GM18867 (cell line): Measurements from ENCODE around the gene CPSF3.
"Not testable (repeated sequence)": the region's sequence is repeated elsewhere in the genome, so short reads cannot be mapped to it uniquely, and the experiment has no call there.

Source experiments
- ATAC-seq: cut with Tn5 transposase; IDR thresholded peaks from one replicate; pipeline ENCODE4 v1.9.1; 2021; ENCODE audit warnings: mild to moderate bottlenecking, moderate library complexity; ENCODE audit not compliant: unreplicated experiment

CPSF3 gene

DNA sequence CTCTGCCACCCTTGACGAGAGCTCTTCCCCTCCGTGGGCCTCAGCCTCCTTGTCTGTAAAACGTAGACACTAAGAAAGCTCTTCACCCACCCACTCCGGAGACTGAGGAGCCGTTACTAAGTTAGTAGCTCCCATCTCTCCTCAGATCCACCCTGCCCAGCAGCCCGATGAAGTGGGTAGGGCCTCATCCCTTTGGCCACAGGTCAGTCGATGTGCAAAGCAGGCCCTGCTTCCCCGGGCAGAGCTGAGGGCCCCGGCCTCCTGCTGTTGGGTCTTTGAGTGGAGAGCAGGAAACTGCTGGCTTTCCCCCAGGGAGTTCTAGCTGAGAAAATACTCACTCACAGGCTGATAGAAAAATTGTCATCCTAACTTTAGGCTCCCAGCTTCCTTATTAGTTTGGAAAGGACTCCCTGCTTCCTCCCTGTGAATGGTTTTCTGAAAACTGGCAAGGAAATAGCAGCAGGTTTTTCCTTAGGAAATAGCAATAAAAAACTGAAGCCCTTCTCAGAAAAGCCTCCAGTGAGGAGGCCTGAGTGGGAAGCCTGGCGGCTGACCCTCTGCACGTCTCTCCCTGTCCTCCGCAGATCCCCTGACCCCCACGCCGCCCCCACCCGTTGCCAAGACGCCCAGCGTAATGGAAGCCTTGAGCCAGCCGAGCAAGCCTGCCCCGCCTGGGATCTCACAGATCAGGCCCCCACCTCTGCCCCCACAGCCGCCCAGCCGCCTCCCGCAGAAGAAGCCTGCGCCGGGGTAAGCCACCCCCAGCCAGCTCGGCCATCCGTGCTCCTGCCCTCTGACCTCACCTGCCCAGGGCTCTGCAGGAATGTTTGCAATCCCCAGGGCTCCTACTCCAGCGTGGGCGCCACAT, 30.3 kb upstream of the CPSF3 start:
- ATAC-seq: no peak

DNA sequence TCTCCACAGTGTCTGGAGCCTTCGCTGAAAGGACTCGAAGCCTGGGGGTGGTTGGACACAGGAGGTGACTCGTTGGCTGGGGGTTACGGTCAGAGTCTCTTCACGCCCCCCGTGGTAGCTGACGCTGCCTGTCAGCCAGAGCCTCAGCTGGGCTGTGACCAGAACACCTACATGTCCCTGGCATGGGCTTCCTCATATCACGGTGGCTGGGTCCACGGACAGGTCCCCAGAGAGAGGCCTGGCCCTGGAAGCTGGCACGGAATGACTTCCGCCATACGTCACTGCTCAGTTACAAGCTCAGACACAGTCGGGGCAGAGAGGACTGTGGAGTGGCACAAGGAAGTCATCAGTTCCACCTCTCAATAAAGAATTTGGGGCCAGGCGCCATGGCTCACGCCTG, 28.6 kb upstream of the CPSF3 start:
- ATAC-seq: no peak

- no peak for ATAC-seq
Measured at GRCh38 chr2:9397201-9397600, 26.3 kb upstream of the CPSF3 start.

DNA sequence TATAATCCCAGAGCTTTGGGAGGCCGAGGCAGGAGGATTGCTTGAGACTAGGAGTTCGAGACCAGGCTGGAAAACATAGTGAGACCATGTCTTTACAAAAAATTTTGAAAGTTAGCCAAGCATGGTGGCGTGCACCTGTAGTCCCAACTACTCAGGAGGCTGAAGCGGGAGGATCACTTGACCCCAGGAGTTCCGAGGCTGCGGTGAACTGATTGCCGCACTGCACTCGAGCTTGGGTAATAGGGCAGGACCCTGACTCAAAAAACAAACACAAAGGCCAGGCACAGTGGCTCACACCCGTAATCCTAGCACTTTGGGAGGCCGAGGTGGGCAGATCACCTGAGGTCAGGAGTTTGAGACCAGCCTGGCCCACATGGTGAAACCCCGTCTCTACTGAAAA, 25.2 kb upstream of the CPSF3 start:
- ATAC-seq: not testable (repeated sequence)

GRCh38 chr2:9398881-9399780, 24.3 kb upstream of the CPSF3 start:
- no peak for ATAC-seq

- no peak for ATAC-seq
Measured at GRCh38 chr2:9400268-9401058, 23.0 kb upstream of the CPSF3 start.

- no peak for ATAC-seq
Measured at GRCh38 chr2:9401059-9401547, 22.4 kb upstream of the CPSF3 start.

GRCh38 chr2:9401646-9402371, 21.6 kb upstream of the CPSF3 start:
- ATAC-seq: no peak

- ATAC-seq: no peak
Measured at GRCh38 chr2:9403924-9404323, 19.5 kb upstream of the CPSF3 start.

- ATAC-seq: no peak
Measured at GRCh38 chr2:9404451-9404850, 19.0 kb upstream of the CPSF3 start.

GRCh38 chr2:9405636-9406035, 17.8 kb upstream of the CPSF3 start:
- ATAC-seq: no peak

DNA sequence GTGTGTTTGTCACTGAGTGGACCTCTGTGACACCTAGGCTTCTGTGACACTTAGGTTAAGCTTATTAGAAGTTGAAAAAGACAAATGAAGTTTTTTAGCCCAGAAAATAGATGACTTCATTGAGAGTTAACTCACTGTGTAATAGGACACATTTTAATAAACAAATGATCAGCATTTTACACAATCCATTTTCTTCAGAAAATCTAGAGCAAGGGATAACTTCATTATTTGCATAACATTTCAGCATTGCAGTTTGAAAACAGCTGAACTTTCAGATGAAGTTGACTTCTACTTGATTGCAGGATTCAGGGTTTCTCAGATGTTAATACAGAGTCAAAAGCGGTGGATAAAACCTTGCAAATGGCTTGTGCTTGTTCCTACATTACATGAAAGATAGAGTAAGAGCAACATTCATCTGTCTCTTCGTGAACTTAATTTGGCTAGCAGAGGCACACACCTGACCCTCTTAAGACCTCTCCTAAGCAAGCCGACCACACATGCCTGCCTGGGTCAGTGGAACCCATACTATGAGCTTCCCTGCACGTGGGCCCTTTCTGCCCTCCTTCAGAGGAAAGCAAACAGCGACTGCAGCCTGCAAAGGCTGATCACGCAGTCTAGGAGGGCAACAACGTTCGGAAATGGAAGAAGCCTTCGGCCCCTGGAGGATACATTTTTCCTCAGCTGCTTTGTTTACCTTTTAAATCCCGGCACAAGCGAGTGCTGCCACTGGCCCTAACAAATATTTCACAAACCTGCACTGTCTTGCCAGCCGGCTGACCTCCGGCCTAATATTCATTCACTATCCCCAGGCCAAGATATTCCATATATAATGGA, 16.7 kb upstream of the CPSF3 start:
- no peak for ATAC-seq

DNA sequence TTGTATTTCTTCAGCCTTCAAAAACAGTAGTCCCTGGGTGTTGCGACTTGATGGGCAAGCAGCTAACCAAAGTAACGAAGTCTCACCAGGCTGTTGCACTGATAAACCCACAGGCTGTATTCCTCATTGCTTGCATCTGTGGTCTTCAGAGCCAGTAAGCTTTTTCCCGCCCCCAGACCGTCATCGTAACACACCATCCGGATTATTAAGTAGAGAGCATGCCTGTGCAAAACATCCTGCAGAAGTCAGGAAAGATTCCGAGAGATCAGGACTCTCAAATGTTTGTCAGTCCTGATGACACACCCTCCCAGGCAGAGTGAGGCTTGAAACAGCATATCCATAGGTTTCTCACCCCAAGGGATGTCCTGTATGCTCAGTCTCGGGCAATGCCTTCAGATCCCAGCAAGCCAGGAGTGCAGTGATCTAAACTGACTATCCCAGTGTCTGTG, 16.1 kb upstream of the CPSF3 start:
- no peak for ATAC-seq

- ATAC-seq: no peak
Measured at GRCh38 chr2:9408641-9409151, 14.8 kb upstream of the CPSF3 start.

DNA sequence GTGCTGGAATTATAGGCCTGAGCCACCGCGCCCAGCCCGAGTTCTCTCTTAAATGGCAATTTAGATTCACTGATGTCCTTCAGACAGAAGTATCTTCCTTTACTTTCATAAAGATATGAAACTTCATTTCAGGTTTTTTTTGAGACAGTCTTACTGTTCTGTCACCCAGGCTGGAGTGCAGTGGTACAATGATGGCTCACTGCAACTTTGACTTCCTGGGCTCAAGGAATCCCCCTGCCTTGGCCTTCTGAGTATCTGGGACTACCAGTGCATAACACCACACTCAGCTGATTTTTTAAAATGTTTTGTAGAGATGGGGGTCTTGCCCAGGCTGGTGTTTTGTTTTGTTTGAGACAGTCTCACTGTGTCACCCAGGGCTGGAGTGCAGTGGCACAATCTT, 13.3 kb upstream of the CPSF3 start:
- ATAC-seq: peak; percentile 58

- ATAC-seq: no peak
Measured at GRCh38 chr2:9412781-9413180, 10.7 kb upstream of the CPSF3 start.

GRCh38 chr2:9415516-9416169, 7.8 kb upstream of the CPSF3 start:
- ATAC-seq: no peak

- no peak for ATAC-seq
Measured at GRCh38 chr2:9416267-9416961, 7.0 kb upstream of the CPSF3 start.
